SK-N-SH treated with all-trans-retinoic acid at 6 μM for 48 hours (cell line): ENCODE data around the gene CTNS.

ENCODE experiments used
- ATAC-seq: fragments of 200-7000 bp; cut with Tn5 transposase; 3 replicates; pipeline ENCODE4 v1.9.1; 2020; ENCODE audit warnings: mild to moderate bottlenecking, moderate library complexity
- ARNTL ChIP-seq: fragments of 450-650 bp; formaldehyde crosslinking; IDR thresholded peaks from 2 replicates; pipeline ENCODE4 v1.5.0; 2020; ENCODE audit warnings: low read depth, mild to moderate bottlenecking, moderate library complexity, borderline replicate concordance
- BACH2 ChIP-seq: fragments of 250-450 bp; sonication (Bioruptor Pico); IDR thresholded peaks from 2 replicates; pipeline ENCODE4 v1.9.0; 2021; ENCODE audit warnings: mild to moderate bottlenecking, borderline replicate concordance
- CREB5 ChIP-seq: fragments of 250-450 bp; sonication (Bioruptor Pico); IDR thresholded peaks from 2 replicates; pipeline ENCODE4 v1.5.1; 2020; ENCODE audit warnings: low read depth, mild to moderate bottlenecking, moderate library complexity
- CSDC2 ChIP-seq: fragments of 250-450 bp; sonication (Bioruptor Pico); IDR thresholded peaks from 2 replicates; pipeline ENCODE4 v1.5.0; 2020; ENCODE audit warnings: mild to moderate bottlenecking, moderate library complexity
- CSRNP3 ChIP-seq: fragments of 250-450 bp; sonication (Bioruptor Pico); IDR thresholded peaks from 2 replicates; pipeline ENCODE4 v1.5.1; 2021; ENCODE audit warnings: mild to moderate bottlenecking, moderate library complexity
- ESRRG ChIP-seq: fragments of 250-450 bp; sonication (Bioruptor Pico); IDR thresholded peaks from 2 replicates; pipeline ENCODE4 v1.6.1; 2021; ENCODE audit warnings: mild to moderate bottlenecking
- GLIS3 ChIP-seq: fragments of 250-450 bp; sonication (Bioruptor Pico); IDR thresholded peaks from 2 replicates; pipeline ENCODE4 v1.5.0; 2020; ENCODE audit warnings: mild to moderate bottlenecking, moderate library complexity
- ISL1 ChIP-seq: fragments of 250-450 bp; sonication (Bioruptor Pico); IDR thresholded peaks from 2 replicates; pipeline ENCODE4 v2.1.2; 2022; ENCODE audit warnings: mild to moderate bottlenecking, moderate library complexity
- OSR1 ChIP-seq: fragments of 250-450 bp; sonication (Bioruptor Pico); IDR thresholded peaks from 2 replicates; pipeline ENCODE4 v1.8.0; 2022; ENCODE audit warnings: moderate library complexity, mild to moderate bottlenecking, inconsistent platforms
- PATZ1 ChIP-seq: fragments of 250-450 bp; sonication (Bioruptor Pico); IDR thresholded peaks from 2 replicates; pipeline ENCODE4 v1.8.0; 2020; ENCODE audit warnings: mild to moderate bottlenecking, moderate library complexity, borderline replicate concordance
- POU6F1 ChIP-seq: fragments of 250-450 bp; sonication (Bioruptor Pico); IDR thresholded peaks from 2 replicates; pipeline ENCODE4 v1.8.0; 2021; ENCODE audit warnings: low read depth, mild to moderate bottlenecking, moderate library complexity, borderline replicate concordance
- PPARA ChIP-seq: fragments of 250-450 bp; sonication (Bioruptor Pico); IDR thresholded peaks from 2 replicates; pipeline ENCODE4 v1.5.0; 2020; ENCODE audit warnings: mild to moderate bottlenecking, borderline replicate concordance
- RARB ChIP-seq: fragments of 250-450 bp; sonication (Bioruptor Pico); IDR thresholded peaks from 2 replicates; pipeline ENCODE4 v1.8.0; 2021; ENCODE audit warnings: mild to moderate bottlenecking, moderate library complexity
- SNAI2 ChIP-seq: fragments of 250-450 bp; sonication (Bioruptor Pico); IDR thresholded peaks from 2 replicates; pipeline ENCODE4 v1.5.0; 2020; ENCODE audit warnings: mild to moderate bottlenecking, moderate library complexity
- TCF4 ChIP-seq: fragments of 250-450 bp; sonication (Bioruptor Pico); IDR thresholded peaks from 2 replicates; pipeline ENCODE4 v1.8.0; 2021; ENCODE audit warnings: mild to moderate bottlenecking, moderate library complexity, borderline replicate concordance
- TOX ChIP-seq: fragments of 250-450 bp; sonication (Bioruptor Pico); IDR thresholded peaks from 2 replicates; pipeline ENCODE4 v1.8.0; 2021; ENCODE audit warnings: mild to moderate bottlenecking, moderate library complexity, borderline replicate concordance
- TSHZ2 ChIP-seq: fragments of 250-450 bp; sonication (Bioruptor Pico); IDR thresholded peaks from 2 replicates; pipeline ENCODE4 v1.5.0; 2020; ENCODE audit warnings: mild to moderate bottlenecking, moderate library complexity
- ZC3H10 ChIP-seq: fragments of 250-450 bp; sonication (Bioruptor Pico); IDR thresholded peaks from 2 replicates; pipeline ENCODE4 v1.5.1; 2021; ENCODE audit warnings: mild to moderate bottlenecking, moderate library complexity
- ZFP3 ChIP-seq: fragments of 250-450 bp; sonication (Bioruptor Pico); IDR thresholded peaks from 2 replicates; pipeline ENCODE4 v1.5.0; 2020; ENCODE audit warnings: mild to moderate bottlenecking, moderate library complexity
- ZNF565 ChIP-seq: fragments of 450-650 bp; formaldehyde crosslinking; conservative IDR thresholded peaks from 2 replicates; pipeline ENCODE4 v1.5.0; 2020; ENCODE audit warnings: low read depth, mild to moderate bottlenecking, moderate library complexity
- ZNF70 ChIP-seq: fragments of 450-650 bp; formaldehyde crosslinking; IDR thresholded peaks from 2 replicates; pipeline ENCODE4 v1.5.0; 2020; ENCODE audit warnings: mild to moderate bottlenecking, moderate library complexity
- ZNF8 ChIP-seq: fragments of 450-650 bp; formaldehyde crosslinking; IDR thresholded peaks from 2 replicates; pipeline ENCODE4 v1.5.0; 2020; ENCODE audit warnings: mild to moderate bottlenecking, moderate library complexity

CTNS gene

GRCh38 chr17:3615160-3615870, 21.2 kb upstream of the CTNS start:
- no peak for ATAC-seq
- TF ChIP-seq ARNTL (CRISPR knock-in tag): no peak
- TF ChIP-seq ZFP3 (CRISPR knock-in tag): no peak
- no peak for TF ChIP-seq BACH2 (CRISPR knock-in tag)
- no peak for TF ChIP-seq PPARA (CRISPR knock-in tag)
- no peak for TF ChIP-seq PATZ1 (CRISPR knock-in tag)
- no peak for TF ChIP-seq ZC3H10
- TF ChIP-seq TCF4: no peak
- TF ChIP-seq ZNF8: no peak
- no peak for TF ChIP-seq CSDC2 (CRISPR knock-in tag)
- TF ChIP-seq TOX: no peak
- no peak for TF ChIP-seq GLIS3 (CRISPR knock-in tag)
- no peak for TF ChIP-seq TSHZ2 (CRISPR knock-in tag)
- TF ChIP-seq ZNF70: no peak
- TF ChIP-seq CSRNP3 (CRISPR knock-in tag): no peak
- TF ChIP-seq RARB (CRISPR knock-in tag): no peak
- TF ChIP-seq ZNF565 (CRISPR knock-in tag): no peak
- no peak for TF ChIP-seq SNAI2 (CRISPR knock-in tag)
- TF ChIP-seq ESRRG (CRISPR knock-in tag): no peak
- no peak for TF ChIP-seq ISL1 (CRISPR knock-in tag)
- TF ChIP-seq CREB5 (CRISPR knock-in tag): no peak
- TF ChIP-seq, all 23 proteins: peak for 0

- no peak for ATAC-seq
- TF ChIP-seq SNAI2 (CRISPR knock-in tag) (no peak), POU6F1 (CRISPR knock-in tag) (no peak), TCF4 (no peak), GLIS3 (CRISPR knock-in tag) (no peak), ZFP3 (CRISPR knock-in tag) (no peak), OSR1 (CRISPR knock-in tag) (no peak), BACH2 (CRISPR knock-in tag) (no peak)
These were observed 15.3 kb upstream of the CTNS start for GRCh38 chr17:3621146-3621720.
